Measurements from ENCODE around the gene RPS6KA2.

RPS6KA2 gene

GRCh38 chr6:166559662-166560061 is 67.4 kb downstream of the RPS6KA2 start:
- TF ChIP-seq, protein P1, sequence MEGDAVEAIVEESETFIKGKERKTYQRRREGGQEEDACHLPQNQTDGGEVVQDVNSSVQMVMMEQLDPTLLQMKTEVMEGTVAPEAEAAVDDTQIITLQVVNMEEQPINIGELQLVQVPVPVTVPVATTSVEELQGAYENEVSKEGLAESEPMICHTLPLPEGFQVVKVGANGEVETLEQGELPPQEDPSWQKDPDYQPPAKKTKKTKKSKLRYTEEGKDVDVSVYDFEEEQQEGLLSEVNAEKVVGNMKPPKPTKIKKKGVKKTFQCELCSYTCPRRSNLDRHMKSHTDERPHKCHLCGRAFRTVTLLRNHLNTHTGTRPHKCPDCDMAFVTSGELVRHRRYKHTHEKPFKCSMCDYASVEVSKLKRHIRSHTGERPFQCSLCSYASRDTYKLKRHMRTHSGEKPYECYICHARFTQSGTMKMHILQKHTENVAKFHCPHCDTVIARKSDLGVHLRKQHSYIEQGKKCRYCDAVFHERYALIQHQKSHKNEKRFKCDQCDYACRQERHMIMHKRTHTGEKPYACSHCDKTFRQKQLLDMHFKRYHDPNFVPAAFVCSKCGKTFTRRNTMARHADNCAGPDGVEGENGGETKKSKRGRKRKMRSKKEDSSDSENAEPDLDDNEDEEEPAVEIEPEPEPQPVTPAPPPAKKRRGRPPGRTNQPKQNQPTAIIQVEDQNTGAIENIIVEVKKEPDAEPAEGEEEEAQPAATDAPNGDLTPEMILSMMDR (conservative IDR thresholded peaks at IDR 0.05; ENCODE audit: control insufficient read depth, insufficient read depth, low read depth, low read length), result no peak
- DNase-seq (ENCODE audit: low read depth), result no peak
- no peak overlapping the region for H3K4me3 ChIP-seq (ENCODE audit: control insufficient read depth, low read depth, low read length)

DNA sequence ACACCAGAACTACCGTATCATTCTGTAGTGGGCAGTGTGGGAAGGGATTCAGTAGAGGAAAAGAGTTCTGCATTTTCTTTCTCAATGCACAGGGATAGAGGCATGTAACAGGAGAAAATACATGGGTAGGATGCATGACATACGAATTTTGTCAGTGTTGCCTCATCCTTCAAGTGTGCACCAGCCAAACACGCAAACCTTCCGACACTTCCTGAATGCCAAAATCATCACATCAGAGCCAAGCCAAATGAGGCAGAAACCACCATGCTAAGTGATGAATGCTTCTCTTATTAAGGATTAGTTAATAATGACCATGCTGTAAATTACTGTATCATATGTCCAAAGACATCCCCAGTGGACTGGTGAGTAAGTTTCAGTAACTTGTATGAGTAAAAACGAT is 67.8 kb downstream of the RPS6KA2 start:
- DNase-seq (ENCODE audit: low read depth), result peak; percentile 93
- TF ChIP-seq, protein P1 (conservative IDR thresholded peaks at IDR 0.05; ENCODE audit: control insufficient read depth, insufficient read depth, low read depth, low read length), result no peak

DNA sequence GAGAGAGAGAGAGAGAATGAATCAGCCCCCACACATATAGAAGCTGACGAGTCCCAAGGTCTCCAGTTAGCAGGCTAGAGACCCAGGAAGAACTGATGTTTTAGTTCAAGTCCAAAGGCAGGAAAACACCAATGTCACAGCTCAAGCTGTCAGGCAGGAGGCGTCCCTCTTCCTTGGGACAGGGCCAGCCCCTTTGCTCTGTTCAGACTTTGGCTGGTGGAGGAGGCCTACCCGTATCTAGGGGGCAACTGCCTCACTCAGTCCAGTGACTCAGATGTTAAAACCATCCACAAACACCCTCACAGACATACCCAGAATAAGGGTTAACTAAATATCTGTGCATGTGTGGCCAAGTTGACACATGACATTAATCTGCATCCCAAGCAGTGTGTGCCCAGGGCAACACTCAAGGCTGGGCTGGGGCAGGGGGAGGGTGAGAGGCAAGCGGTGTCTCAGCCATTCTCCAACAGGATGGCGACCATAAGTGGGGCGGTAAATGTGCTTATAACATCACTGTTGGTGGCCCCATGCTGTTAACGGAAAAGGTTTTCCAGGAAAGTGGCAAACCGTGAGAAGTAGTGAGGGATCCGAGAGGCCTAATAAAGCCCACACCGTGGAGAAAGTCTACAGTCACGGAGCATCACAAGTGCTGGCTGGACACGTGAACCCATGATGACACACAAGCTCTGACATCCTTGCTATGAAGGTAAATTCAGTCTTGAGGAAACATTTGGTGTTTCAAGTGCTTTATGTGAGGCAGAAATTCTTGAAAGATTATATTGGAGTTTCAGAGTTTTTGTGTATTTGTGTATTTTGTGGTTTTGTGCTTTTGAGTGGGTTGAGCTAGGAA is 68.7 kb downstream of the RPS6KA2 start:
- no peak for DNase-seq (ENCODE audit: low read depth)
- H3K4me3 ChIP-seq (ENCODE audit: control insufficient read depth, low read depth, low read length), result no peak overlapping the region
- TF ChIP-seq, protein P1 (conservative IDR thresholded peaks at IDR 0.05; ENCODE audit: control insufficient read depth, insufficient read depth, low read depth, low read length), result no peak

More for the DNA sequence above, 67.8 kb downstream of the RPS6KA2 start:
- H3K4me3 ChIP-seq (ENCODE audit: control insufficient read depth, low read depth, low read length), result no peak overlapping the region

DNA sequence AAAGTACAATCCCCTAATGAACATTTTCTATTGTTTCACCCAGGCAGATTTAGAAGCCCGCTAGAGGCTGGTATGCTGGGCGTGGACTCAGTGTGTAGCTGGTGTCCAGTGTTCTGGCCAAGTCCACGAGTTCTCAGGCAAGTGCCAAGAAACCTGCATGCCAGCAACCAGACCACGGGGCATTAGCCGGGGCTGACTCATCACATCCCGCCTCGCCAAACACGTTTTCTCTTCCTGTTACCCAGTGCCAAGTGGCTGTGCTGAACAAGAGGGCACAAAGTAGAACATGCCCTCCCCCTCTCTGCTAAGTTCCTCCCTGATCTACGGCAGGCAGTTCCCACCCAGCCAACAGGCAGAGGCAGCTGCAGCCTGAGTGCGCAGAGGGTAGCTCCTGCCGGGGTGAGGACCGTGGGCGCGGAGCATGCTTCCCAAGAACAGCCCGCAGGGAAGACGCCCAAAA is 70.2 kb downstream of the RPS6KA2 start:
- peak; percentile 91 for DNase-seq (ENCODE audit: low read depth)
- TF ChIP-seq, protein P1 (conservative IDR thresholded peaks at IDR 0.05; ENCODE audit: control insufficient read depth, insufficient read depth, low read depth, low read length), result no peak
- no peak overlapping the region for H3K4me3 ChIP-seq (ENCODE audit: control insufficient read depth, low read depth, low read length)

DNA sequence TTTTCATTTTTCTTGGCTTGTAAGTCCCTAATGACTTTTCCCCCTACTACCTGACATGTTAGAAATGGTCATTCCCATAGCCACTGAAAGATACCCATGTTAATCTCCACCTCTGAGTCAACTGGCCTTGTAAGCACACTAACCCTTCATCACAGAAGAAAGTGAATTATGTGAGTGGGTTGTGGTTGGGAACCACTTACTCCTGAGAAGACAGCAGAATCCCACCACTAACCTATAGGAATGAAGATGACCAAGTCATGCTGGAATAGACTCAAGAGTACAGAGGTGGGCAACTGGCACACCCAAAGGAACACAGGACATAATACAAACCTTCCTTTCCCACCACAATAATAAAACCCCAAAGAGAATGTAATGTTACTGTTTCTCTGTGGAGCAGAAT is 70.7 kb downstream of the RPS6KA2 start:
- peak; percentile 63 for DNase-seq (ENCODE audit: low read depth)
- no peak overlapping the region for H3K4me3 ChIP-seq (ENCODE audit: control insufficient read depth, low read depth, low read length)
- TF ChIP-seq, protein P1 (conservative IDR thresholded peaks at IDR 0.05; ENCODE audit: control insufficient read depth, insufficient read depth, low read depth, low read length), result no peak

DNA sequence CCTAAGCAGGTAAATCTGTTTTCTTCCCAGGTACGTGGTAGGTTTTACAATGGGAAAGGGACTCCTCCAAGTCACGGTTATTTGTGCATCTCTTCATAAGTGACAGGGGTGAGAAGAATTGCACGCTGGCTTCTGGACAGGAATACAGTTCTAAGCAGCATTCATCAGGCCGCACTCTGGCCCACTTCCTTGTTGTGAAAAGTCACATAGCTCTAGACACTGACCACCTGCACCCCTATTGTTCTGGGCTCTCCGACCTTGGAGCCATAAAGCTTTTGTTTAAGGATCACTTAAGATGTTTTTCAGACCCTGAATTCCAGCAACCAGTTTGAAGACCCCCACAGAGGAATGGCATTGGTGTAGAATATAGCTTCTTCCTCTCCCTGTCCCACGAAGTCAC is 72.0 kb downstream of the RPS6KA2 start:
- H3K4me3 ChIP-seq (ENCODE audit: control insufficient read depth, low read depth, low read length), result no peak overlapping the region
- TF ChIP-seq, protein P1 (conservative IDR thresholded peaks at IDR 0.05; ENCODE audit: control insufficient read depth, insufficient read depth, low read depth, low read length), result no peak
- DNase-seq (ENCODE audit: low read depth), result no peak

All from fibroblast of mammary gland (primary cell).